Tibial nerve (tissue), 4 donors: Measurements from ENCODE around the gene PRKCE.

Experiments used
- EP300 ChIP-seq, 2 donors: sonication (generic); formaldehyde crosslinking; IDR thresholded peaks; one replicate each; pipeline ENCODE4 v1.6.1; 2017; ENCODE audit warnings: antibody characterized with exemption in 2 of 2, mild to moderate bottlenecking in 1 of 2
- TF ChIP-seq, protein P1 (sequence below), 5 experiments: fragments of 200-600 bp in 3 of 5; fragments of 450-650 bp in 2 of 5; sonication (generic) in 3 of 5; IDR thresholded peaks; one replicate each; pipeline ENCODE4 v1.5.1; 2016 to 2019; ENCODE audit warnings: antibody characterized with exemption in 5 of 5, mild to moderate bottlenecking in 3 of 5, moderate library complexity in 2 of 5

DNA sequence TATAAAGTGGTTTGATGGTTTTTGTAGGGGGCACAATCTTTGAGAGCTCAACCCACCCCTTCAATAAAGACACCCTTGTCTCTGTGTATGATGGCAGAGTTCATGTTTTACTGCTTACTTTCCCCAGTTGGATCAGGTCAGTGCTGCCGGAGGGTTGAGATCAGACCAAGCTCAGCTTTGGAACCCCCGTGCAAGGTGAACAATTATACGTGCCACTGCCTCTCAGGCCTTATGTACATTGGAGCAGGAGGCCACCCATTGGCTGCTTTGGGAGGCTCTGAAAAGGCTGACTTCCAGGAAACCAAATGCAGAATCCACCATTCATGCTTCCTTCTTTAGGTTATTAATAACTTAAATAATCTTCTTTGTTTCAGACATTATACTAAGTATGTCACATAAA is 542.4 kb downstream of the PRKCE start:
- TF ChIP-seq EP300 (IDR thresholded peaks at IDR 0.05), result no peak
- TF ChIP-seq, protein P1, sequence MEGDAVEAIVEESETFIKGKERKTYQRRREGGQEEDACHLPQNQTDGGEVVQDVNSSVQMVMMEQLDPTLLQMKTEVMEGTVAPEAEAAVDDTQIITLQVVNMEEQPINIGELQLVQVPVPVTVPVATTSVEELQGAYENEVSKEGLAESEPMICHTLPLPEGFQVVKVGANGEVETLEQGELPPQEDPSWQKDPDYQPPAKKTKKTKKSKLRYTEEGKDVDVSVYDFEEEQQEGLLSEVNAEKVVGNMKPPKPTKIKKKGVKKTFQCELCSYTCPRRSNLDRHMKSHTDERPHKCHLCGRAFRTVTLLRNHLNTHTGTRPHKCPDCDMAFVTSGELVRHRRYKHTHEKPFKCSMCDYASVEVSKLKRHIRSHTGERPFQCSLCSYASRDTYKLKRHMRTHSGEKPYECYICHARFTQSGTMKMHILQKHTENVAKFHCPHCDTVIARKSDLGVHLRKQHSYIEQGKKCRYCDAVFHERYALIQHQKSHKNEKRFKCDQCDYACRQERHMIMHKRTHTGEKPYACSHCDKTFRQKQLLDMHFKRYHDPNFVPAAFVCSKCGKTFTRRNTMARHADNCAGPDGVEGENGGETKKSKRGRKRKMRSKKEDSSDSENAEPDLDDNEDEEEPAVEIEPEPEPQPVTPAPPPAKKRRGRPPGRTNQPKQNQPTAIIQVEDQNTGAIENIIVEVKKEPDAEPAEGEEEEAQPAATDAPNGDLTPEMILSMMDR (IDR thresholded peaks at IDR 0.05), result no peak
